OCI-LY7 (cell line): Measurements from ENCODE around the gene TTYH1. TPM values are rescaled to one million over a fixed set of nuclear protein-coding genes. Genes with fewer than 3 reads are reported as not detected.

Experiments used
- BruUV-seq: library from RNA; stranded (reverse); fragments of 400-500 nt; replicated peaks from 2 replicates; lab custom pipeline; 2021; lab: Mats Ljungman, UMichigan
- CTCF ChIA-PET: fragments of 300-600 bp; sonication (Branson Sonifier 250); formaldehyde crosslinking; loops from one replicate; lab custom pipeline; 2022; ENCODE audit warnings: antibody characterized with exemption; ENCODE audit not compliant: unreplicated experiment; lab: Charles Lee
- POLR2A ChIA-PET: fragments of 300-600 bp; sonication (Branson Sonifier 250); formaldehyde crosslinking; loops from one replicate; lab custom pipeline; 2022; ENCODE audit warnings: antibody characterized with exemption; lab: Charles Lee
- DNase-seq: peaks from one replicate; pipeline ENCODE4 v3.0.0-alpha.2; 2015; ENCODE audit warnings: low spot score
- H2AFZ ChIP-seq: fragments of 200-600 bp; sonication (generic), shearing (Covaris generic); 2 replicates; pipeline ENCODE4 v1.6.1; 2014; ENCODE audit warnings: mild to moderate bottlenecking, antibody characterized with exemption, low read length, moderate library complexity
- H3K27ac ChIP-seq: fragments of 200-600 bp; sonication (generic); 2 replicates; pipeline ENCODE4 v1.5.1; 2014; ENCODE audit warnings: mixed run types, low read depth, mild to moderate bottlenecking, moderate library complexity, low read length, inconsistent platforms; ENCODE audit not compliant: poor library complexity, severe bottlenecking
- H3K36me3 ChIP-seq: fragments of 200-600 bp; sonication (generic); 2 replicates; pipeline ENCODE4 v1.6.1; 2014; ENCODE audit warnings: mild to moderate bottlenecking, antibody characterized with exemption, low read length, moderate library complexity, mixed read lengths; ENCODE audit not compliant: insufficient read depth
- H3K4me1 ChIP-seq: fragments of 200-600 bp; sonication (generic); 2 replicates; pipeline ENCODE4 v1.5.1; 2014; ENCODE audit warnings: mild to moderate bottlenecking, low read length; ENCODE audit not compliant: insufficient read depth, poor library complexity, severe bottlenecking
- H3K4me2 ChIP-seq: fragments of 200-600 bp; sonication (generic); 2 replicates; pipeline ENCODE4 v1.6.1; 2014; ENCODE audit warnings: mild to moderate bottlenecking, low read length
- H3K4me3 ChIP-seq: fragments of 200-600 bp; sonication (generic); 2 replicates; pipeline ENCODE4 v1.5.1; 2014; ENCODE audit warnings: mild to moderate bottlenecking, low read depth, low read length; ENCODE audit not compliant: poor library complexity, severe bottlenecking
- H3K79me2 ChIP-seq: fragments of 200-600 bp; sonication (generic); 2 replicates; pipeline ENCODE4 v1.6.1; 2016; ENCODE audit warnings: low read depth, mild to moderate bottlenecking, low read length, moderate library complexity, mixed read lengths; ENCODE audit not compliant: insufficient read depth
- H3K9me2 ChIP-seq: fragments of 200-600 bp; sonication (generic); 2 replicates; pipeline ENCODE4 v1.6.1; 2016; ENCODE audit warnings: mild to moderate bottlenecking, low read length, mixed read lengths; ENCODE audit not compliant: insufficient read depth
- H3K9me3 ChIP-seq: fragments of 200-600 bp; sonication (generic); 2 replicates; pipeline ENCODE4 v1.6.1; 2014; ENCODE audit warnings: mild to moderate bottlenecking, mixed run types, low read length, mixed read lengths
- H4K20me1 ChIP-seq: fragments of 200-600 bp; sonication (generic); 2 replicates; pipeline ENCODE4 v1.6.1; 2014; ENCODE audit warnings: mild to moderate bottlenecking, antibody characterized with exemption, low read length, moderate library complexity, mixed read lengths; ENCODE audit not compliant: insufficient read depth
- EZH2phosphoT487 ChIP-seq: fragments of 200-600 bp; sonication (generic); IDR thresholded peaks from 2 replicates; pipeline ENCODE4 v1.6.1; 2018; ENCODE audit warnings: low read depth, borderline replicate concordance, mild to moderate bottlenecking, mixed run types, antibody characterized with exemption, low read length, moderate library complexity, mixed read lengths
- intact Hi-C: fragments of 100-400 bp; cut with micrococcal nuclease; formaldehyde crosslinking; loops from one replicate; pipeline ENCODE4 v1.10.0; 2022; ENCODE audit not compliant: unreplicated experiment
- total RNA-seq, 2 experiments: library from RNA; depleted of rRNA in 1 of 2; stranded (reverse); fragments of >200 nt in 1 of 2; shearing (Covaris generic) in 1 of 2; gene quantifications; 2 replicates each; pipeline ENCODE4 v1.2.3, GENCODE V29; 2014 to 2022
- TF ChIP-seq, protein P1 (sequence below): fragments of 200-600 bp; sonication (generic); conservative IDR thresholded peaks from 2 replicates; pipeline ENCODE4 v1.5.1; 2014; ENCODE audit warnings: mild to moderate bottlenecking, antibody characterized with exemption, low read length, moderate library complexity, mixed read lengths

Gene TTYH1
- total RNA-seq, 2 experiments from 2014 or later, result 0.53 TPM; not detected in 1

DNA sequence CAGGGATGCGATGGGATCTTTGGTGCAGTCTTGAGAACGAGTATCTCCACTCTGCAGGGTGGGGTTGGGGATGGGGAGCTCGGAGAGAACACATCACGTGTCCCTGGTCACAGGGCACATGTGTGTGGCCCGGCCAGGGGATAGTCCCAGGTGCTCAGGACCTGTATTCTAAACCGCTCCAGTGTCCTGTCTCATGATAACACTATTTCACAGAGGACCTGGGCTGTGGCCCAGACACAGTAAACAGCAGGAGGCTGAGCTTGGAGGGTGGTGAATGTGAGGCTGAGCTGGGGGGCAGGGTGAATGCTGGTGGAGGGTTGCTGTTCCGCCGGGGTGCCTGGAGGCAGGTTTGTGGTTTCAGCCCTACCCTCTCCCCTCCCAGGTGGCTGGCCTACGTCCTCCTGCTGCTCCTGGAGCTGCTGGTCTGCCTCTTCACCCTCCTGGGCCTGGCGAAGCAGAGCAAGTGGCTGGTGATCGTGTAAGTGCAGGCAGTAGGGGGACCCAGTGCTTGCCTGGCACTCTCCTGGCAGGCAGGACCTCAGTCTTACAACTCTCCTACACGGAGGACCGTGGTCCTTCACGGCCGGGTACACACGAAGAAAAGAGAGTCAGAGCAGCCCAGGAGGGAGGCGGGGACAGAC lies 11.1 kb downstream of the TTYH1 start:
- POLR2A ChIA-PET, result no interaction called here
- intact Hi-C loops, result no loop called here
- H3K36me3 ChIP-seq, result no peaks in the 10 kb centered on the region

DNA sequence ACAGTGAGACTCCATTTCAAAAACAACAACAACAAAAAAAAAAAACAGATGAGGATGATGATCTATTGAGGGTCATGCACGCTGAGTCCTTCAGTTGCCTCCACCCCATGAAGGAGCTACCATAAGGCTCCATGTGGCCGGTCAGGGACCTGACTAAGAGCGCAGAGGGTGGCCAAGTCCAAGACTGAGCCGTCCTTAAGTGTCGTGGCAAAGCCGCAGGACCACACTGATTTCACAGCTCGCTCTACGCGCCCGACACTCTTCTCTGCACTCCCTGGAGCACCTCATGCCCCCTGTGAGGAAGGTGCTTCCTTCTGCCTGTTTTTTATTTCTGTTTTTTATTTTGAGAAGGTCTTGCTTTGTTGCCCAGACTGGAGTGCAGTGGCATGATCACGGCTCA lies 12.3 kb downstream of the TTYH1 start:
- H4K20me1 ChIP-seq, result no peaks in the 10 kb centered on the region
- DNase-seq, result no peak
- ChIA-PET POLR2A (no interaction called here), CTCF (no interaction called here)
- no TSS peak for BruUV-seq
- TF ChIP-seq, protein P1, sequence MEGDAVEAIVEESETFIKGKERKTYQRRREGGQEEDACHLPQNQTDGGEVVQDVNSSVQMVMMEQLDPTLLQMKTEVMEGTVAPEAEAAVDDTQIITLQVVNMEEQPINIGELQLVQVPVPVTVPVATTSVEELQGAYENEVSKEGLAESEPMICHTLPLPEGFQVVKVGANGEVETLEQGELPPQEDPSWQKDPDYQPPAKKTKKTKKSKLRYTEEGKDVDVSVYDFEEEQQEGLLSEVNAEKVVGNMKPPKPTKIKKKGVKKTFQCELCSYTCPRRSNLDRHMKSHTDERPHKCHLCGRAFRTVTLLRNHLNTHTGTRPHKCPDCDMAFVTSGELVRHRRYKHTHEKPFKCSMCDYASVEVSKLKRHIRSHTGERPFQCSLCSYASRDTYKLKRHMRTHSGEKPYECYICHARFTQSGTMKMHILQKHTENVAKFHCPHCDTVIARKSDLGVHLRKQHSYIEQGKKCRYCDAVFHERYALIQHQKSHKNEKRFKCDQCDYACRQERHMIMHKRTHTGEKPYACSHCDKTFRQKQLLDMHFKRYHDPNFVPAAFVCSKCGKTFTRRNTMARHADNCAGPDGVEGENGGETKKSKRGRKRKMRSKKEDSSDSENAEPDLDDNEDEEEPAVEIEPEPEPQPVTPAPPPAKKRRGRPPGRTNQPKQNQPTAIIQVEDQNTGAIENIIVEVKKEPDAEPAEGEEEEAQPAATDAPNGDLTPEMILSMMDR, result no peak
- TF ChIP-seq EZH2phosphoT487, result no peak
- no peak overlapping the region for H3K4me3 ChIP-seq
- no peak overlapping the region for H3K27ac ChIP-seq
- intact Hi-C loops, result no loop called here
- H3K4me2 ChIP-seq, result no peak overlapping the region
- H3K79me2 ChIP-seq, result no peaks in the 10 kb centered on the region
- no peaks in the 10 kb centered on the region for H3K4me1 ChIP-seq
- H3K9me3 ChIP-seq, result no peaks in the 10 kb centered on the region
- no peaks in the 10 kb centered on the region for H3K36me3 ChIP-seq
- no peaks in the 10 kb centered on the region for H3K9me2 ChIP-seq
- no peak overlapping the region for H2AFZ ChIP-seq

More for the DNA sequence above, 11.1 kb downstream of the TTYH1 start:
- Histone ChIP-seq H3K9me3 (no peaks in the 10 kb centered on the region), H3K79me2 (no peaks in the 10 kb centered on the region), H2AFZ (no peak overlapping the region), H3K4me2 (no peak overlapping the region), H3K9me2 (no peaks in the 10 kb centered on the region), H3K27ac (no peak overlapping the region), H3K4me3 (no peak overlapping the region), H3K4me1 (no peaks in the 10 kb centered on the region), H4K20me1 (no peaks in the 10 kb centered on the region)
- TF ChIP-seq, protein P1, result no peak
- no peak for TF ChIP-seq EZH2phosphoT487
- no peak for DNase-seq
- no TSS peak for BruUV-seq
- CTCF ChIA-PET, result interaction anchor here (0.7 kb wide), 1 partner anchor 214 kb away, joined by 3 read pairs; no protein-coding TSS in a partner anchor

DNA sequence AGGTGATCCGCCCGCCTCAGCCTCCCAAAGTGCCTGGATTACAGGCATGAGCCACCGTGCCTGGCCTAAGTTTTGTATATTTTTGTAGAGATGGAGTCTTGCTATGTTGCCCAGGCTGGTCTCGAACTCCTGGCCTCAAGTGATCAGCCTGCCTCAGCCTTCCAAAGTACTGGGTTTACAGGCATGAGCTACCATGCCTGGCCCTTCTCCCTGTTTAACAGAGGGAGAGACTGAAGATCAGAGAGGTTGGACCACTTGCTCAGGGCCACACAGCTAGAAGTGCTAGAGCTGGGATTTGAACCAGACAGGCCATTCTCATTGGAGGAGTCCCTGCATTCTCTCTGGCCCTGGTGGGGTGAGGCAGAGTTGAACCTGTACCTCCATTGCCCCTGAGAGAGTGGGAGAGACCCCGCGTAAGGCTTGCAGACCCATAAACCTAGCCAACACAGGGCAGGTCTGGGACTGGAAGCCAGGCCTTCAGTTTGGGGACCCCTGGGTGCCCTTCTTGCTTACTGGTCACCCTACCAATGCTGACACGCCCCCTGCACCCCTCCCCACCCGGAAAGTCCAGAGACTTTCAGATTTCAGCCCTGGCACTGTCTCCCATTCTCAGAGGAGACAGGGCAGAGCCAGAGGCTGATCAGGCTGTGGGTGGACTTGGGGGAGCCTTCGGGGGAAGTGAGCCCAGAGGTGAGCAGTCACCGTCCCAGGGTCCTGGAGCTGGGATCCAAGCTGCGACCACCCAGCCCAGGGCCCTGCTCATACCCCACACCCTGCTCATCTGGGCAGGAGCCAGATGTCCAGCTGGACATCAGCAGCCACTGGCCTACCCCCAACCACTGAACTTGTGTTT lies 13.3 kb downstream of the TTYH1 start:
- CTCF ChIA-PET, result no interaction called here
- no peaks in the 10 kb centered on the region for H3K36me3 ChIP-seq
- POLR2A ChIA-PET, result no interaction called here
- H3K4me1 ChIP-seq, result no peaks in the 10 kb centered on the region
- no peaks in the 10 kb centered on the region for H3K9me3 ChIP-seq
- H3K9me2 ChIP-seq, result no peaks in the 10 kb centered on the region
- H3K27ac ChIP-seq, result no peak overlapping the region
- intact Hi-C loops, result no loop called here
- no TSS peak for BruUV-seq
- no peak for DNase-seq
- H3K79me2 ChIP-seq, result no peaks in the 10 kb centered on the region
- no peak for TF ChIP-seq EZH2phosphoT487
- TF ChIP-seq, protein P1, result no peak
- H3K4me2 ChIP-seq, result no peak overlapping the region
- H2AFZ ChIP-seq, result no peak overlapping the region
- no peaks in the 10 kb centered on the region for H4K20me1 ChIP-seq
- H3K4me3 ChIP-seq, result no peak overlapping the region
